SK-N-SH treated with all-trans-retinoic acid at 6 μM for 48 hours (cell line): Measurements from ENCODE around the gene CPTP.
A peak's percentile ranks its signal among the peaks of the same experiment; 100 is the strongest.

Experiments used
- ATAC-seq: fragments of 200-7000 bp; cut with Tn5 transposase; 3 replicates; pipeline ENCODE4 v1.9.1; 2020; ENCODE audit warnings: mild to moderate bottlenecking, moderate library complexity
- ARNTL ChIP-seq: fragments of 450-650 bp; formaldehyde crosslinking; IDR thresholded peaks from 2 replicates; pipeline ENCODE4 v1.5.0; 2020; ENCODE audit warnings: low read depth, mild to moderate bottlenecking, moderate library complexity, borderline replicate concordance
- BACH2 ChIP-seq: fragments of 250-450 bp; sonication (Bioruptor Pico); IDR thresholded peaks from 2 replicates; pipeline ENCODE4 v1.9.0; 2021; ENCODE audit warnings: mild to moderate bottlenecking, borderline replicate concordance
- CREB5 ChIP-seq: fragments of 250-450 bp; sonication (Bioruptor Pico); IDR thresholded peaks from 2 replicates; pipeline ENCODE4 v1.5.1; 2020; ENCODE audit warnings: low read depth, mild to moderate bottlenecking, moderate library complexity
- CSDC2 ChIP-seq: fragments of 250-450 bp; sonication (Bioruptor Pico); IDR thresholded peaks from 2 replicates; pipeline ENCODE4 v1.5.0; 2020; ENCODE audit warnings: mild to moderate bottlenecking, moderate library complexity
- ESRRG ChIP-seq: fragments of 250-450 bp; sonication (Bioruptor Pico); IDR thresholded peaks from 2 replicates; pipeline ENCODE4 v1.6.1; 2021; ENCODE audit warnings: mild to moderate bottlenecking
- GLIS3 ChIP-seq: fragments of 250-450 bp; sonication (Bioruptor Pico); IDR thresholded peaks from 2 replicates; pipeline ENCODE4 v1.5.0; 2020; ENCODE audit warnings: mild to moderate bottlenecking, moderate library complexity
- ISL1 ChIP-seq: fragments of 250-450 bp; sonication (Bioruptor Pico); IDR thresholded peaks from 2 replicates; pipeline ENCODE4 v2.1.2; 2022; ENCODE audit warnings: mild to moderate bottlenecking, moderate library complexity
- POU6F1 ChIP-seq: fragments of 250-450 bp; sonication (Bioruptor Pico); IDR thresholded peaks from 2 replicates; pipeline ENCODE4 v1.8.0; 2021; ENCODE audit warnings: low read depth, mild to moderate bottlenecking, moderate library complexity, borderline replicate concordance
- PPARA ChIP-seq: fragments of 250-450 bp; sonication (Bioruptor Pico); IDR thresholded peaks from 2 replicates; pipeline ENCODE4 v1.5.0; 2020; ENCODE audit warnings: mild to moderate bottlenecking, borderline replicate concordance
- RARB ChIP-seq: fragments of 250-450 bp; sonication (Bioruptor Pico); IDR thresholded peaks from 2 replicates; pipeline ENCODE4 v1.8.0; 2021; ENCODE audit warnings: mild to moderate bottlenecking, moderate library complexity
- TOX ChIP-seq: fragments of 250-450 bp; sonication (Bioruptor Pico); IDR thresholded peaks from 2 replicates; pipeline ENCODE4 v1.8.0; 2021; ENCODE audit warnings: mild to moderate bottlenecking, moderate library complexity, borderline replicate concordance
- ZC3H10 ChIP-seq: fragments of 250-450 bp; sonication (Bioruptor Pico); IDR thresholded peaks from 2 replicates; pipeline ENCODE4 v1.5.1; 2021; ENCODE audit warnings: mild to moderate bottlenecking, moderate library complexity
- ZFP3 ChIP-seq: fragments of 250-450 bp; sonication (Bioruptor Pico); IDR thresholded peaks from 2 replicates; pipeline ENCODE4 v1.5.0; 2020; ENCODE audit warnings: mild to moderate bottlenecking, moderate library complexity
- ZFP30 ChIP-seq: fragments of 450-650 bp; formaldehyde crosslinking; IDR thresholded peaks from 2 replicates; pipeline ENCODE4 v1.5.0; 2022; ENCODE audit warnings: mild to moderate bottlenecking, moderate library complexity
- ZNF565 ChIP-seq: fragments of 450-650 bp; formaldehyde crosslinking; conservative IDR thresholded peaks from 2 replicates; pipeline ENCODE4 v1.5.0; 2020; ENCODE audit warnings: low read depth, mild to moderate bottlenecking, moderate library complexity
- ZNF70 ChIP-seq: fragments of 450-650 bp; formaldehyde crosslinking; IDR thresholded peaks from 2 replicates; pipeline ENCODE4 v1.5.0; 2020; ENCODE audit warnings: mild to moderate bottlenecking, moderate library complexity
- ZNF8 ChIP-seq: fragments of 450-650 bp; formaldehyde crosslinking; IDR thresholded peaks from 2 replicates; pipeline ENCODE4 v1.5.0; 2020; ENCODE audit warnings: mild to moderate bottlenecking, moderate library complexity
- TF ChIP-seq, protein P1 (sequence below): fragments of 250-450 bp; sonication (Bioruptor Pico); IDR thresholded peaks from 2 replicates; pipeline ENCODE4 v1.8.0; 2020; ENCODE audit warnings: mild to moderate bottlenecking, moderate library complexity, borderline replicate concordance
- TF ChIP-seq, protein P2 (sequence below): fragments of 250-450 bp; sonication (Bioruptor Pico); IDR thresholded peaks from 2 replicates; pipeline ENCODE4 v1.5.1; 2021; ENCODE audit warnings: mild to moderate bottlenecking, moderate library complexity

The CPTP gene

GRCh38 chr1:1287288-1288110, 37.1 kb upstream of the CPTP start (continued):
- TF ChIP-seq BACH2 (no peak), ZNF8 (no peak), ZNF70 (CRISPR knock-in tag) (no peak), ZFP3 (CRISPR knock-in tag) (no peak), CSDC2 (CRISPR knock-in tag) (no peak)
- TF ChIP-seq, protein P1, sequence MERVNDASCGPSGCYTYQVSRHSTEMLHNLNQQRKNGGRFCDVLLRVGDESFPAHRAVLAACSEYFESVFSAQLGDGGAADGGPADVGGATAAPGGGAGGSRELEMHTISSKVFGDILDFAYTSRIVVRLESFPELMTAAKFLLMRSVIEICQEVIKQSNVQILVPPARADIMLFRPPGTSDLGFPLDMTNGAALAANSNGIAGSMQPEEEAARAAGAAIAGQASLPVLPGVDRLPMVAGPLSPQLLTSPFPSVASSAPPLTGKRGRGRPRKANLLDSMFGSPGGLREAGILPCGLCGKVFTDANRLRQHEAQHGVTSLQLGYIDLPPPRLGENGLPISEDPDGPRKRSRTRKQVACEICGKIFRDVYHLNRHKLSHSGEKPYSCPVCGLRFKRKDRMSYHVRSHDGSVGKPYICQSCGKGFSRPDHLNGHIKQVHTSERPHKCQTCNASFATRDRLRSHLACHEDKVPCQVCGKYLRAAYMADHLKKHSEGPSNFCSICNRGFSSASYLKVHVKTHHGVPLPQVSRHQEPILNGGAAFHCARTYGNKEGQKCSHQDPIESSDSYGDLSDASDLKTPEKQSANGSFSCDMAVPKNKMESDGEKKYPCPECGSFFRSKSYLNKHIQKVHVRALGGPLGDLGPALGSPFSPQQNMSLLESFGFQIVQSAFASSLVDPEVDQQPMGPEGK (CRISPR knock-in tag), result no peak
- TF ChIP-seq, all 23 proteins: peak for 0

- TF ChIP-seq ARNTL (CRISPR knock-in tag) (no peak), ESRRG (CRISPR knock-in tag) (no peak), ZFP3 (CRISPR knock-in tag) (no peak), ZFP30 (no peak), PPARA (no peak), GLIS3 (no peak)
- TF ChIP-seq, protein P2, sequence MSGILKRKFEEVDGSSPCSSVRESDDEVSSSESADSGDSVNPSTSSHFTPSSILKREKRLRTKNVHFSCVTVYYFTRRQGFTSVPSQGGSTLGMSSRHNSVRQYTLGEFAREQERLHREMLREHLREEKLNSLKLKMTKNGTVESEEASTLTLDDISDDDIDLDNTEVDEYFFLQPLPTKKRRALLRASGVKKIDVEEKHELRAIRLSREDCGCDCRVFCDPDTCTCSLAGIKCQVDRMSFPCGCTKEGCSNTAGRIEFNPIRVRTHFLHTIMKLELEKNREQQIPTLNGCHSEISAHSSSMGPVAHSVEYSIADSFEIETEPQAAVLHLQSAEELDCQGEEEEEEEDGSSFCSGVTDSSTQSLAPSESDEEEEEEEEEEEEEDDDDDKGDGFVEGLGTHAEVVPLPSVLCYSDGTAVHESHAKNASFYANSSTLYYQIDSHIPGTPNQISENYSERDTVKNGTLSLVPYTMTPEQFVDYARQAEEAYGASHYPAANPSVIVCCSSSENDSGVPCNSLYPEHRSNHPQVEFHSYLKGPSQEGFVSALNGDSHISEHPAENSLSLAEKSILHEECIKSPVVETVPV (CRISPR knock-in tag), result no peak
- ATAC-seq, result peak; percentile 58
These were observed 34.3 kb upstream of the CPTP start for GRCh38 chr1:1290238-1290731.

- ATAC-seq, result peak; percentile 21
- TF ChIP-seq, protein P2 (CRISPR knock-in tag), result no peak
- no peak for TF ChIP-seq TOX (CRISPR knock-in tag)
- TF ChIP-seq POU6F1 (CRISPR knock-in tag), result no peak
- no peak for TF ChIP-seq ZFP30
- TF ChIP-seq BACH2, result no peak
- no peak for TF ChIP-seq ZC3H10 (CRISPR knock-in tag)
- no peak for TF ChIP-seq ZNF70 (CRISPR knock-in tag)
- no peak for TF ChIP-seq ZNF565
- TF ChIP-seq ISL1 (CRISPR knock-in tag), result no peak
- TF ChIP-seq GLIS3, result no peak
These were observed 33.5 kb upstream of the CPTP start for GRCh38 chr1:1291023-1291528.

DNA sequence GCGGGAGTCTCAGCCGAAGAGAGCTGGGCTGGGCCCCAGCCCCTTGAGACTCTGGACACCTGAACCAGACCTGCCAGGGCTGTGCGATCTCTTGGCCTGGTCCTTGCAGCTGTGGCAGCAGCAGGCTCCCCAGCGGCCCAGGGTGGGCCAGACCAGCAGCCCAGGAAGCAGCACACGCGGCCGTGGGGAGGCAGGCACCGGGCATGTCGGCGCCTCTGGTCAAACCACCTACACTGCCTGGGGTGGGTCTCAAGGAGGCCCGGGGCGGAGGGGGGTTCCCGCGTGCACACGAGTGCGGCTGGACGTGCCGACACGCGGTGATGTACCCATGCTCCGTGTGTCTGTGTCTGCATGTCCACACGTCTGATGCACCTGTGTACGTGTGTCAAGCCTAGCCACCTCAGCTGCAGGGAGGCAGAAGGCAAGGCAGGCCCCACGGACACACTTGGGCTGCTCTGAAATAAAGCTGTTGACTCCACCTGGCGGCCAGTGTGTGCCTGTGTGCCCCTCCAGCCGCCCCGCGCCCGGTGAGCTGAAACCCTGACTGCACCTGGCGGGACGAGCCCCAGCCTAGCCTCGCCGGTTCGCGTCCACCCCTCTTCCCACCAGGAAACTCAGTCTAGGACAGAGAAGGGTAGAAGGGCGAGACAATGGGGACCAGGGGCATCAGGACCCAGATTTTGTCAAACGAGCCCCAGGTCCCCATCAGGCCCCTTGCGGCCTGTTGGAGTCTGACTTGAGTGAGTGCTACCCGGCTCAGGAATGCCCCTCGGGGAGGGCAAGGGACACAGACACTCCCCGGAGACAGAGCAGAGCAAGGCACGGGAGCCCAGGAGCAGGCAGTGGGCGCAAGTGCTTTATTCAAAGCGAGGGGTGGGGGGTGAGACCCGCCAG, 32.8 kb upstream of the CPTP start:
- peak; percentile 87 for ATAC-seq
- TF ChIP-seq ESRRG (CRISPR knock-in tag) (no peak), RARB (CRISPR knock-in tag) (no peak), ZFP3 (CRISPR knock-in tag) (no peak), CREB5 (CRISPR knock-in tag) (no peak), TOX (CRISPR knock-in tag) (no peak)
